ENCODE results near the gene ABI3.
"Not testable (repeated sequence)": the region's sequence is repeated elsewhere in the genome, so short reads cannot be mapped to it uniquely, and the experiment has no call there.

Gene ABI3

GRCh38 chr17:49252148-49252695, 41.7 kb downstream of the ABI3 start:
- no peak for DNase-seq (ENCODE audit: low spot score)

- DNase-seq (ENCODE audit: low spot score) = no peak
These were observed 43.6 kb downstream of the ABI3 start for GRCh38 chr17:49254066-49254465.

GRCh38 chr17:49255125-49255524, 44.6 kb downstream of the ABI3 start:
- DNase-seq (ENCODE audit: low spot score) = no peak

- DNase-seq (ENCODE audit: low spot score) = no peak
These were observed 47.9 kb downstream of the ABI3 start for GRCh38 chr17:49258394-49258793.

GRCh38 chr17:49259663-49260010, 49.1 kb downstream of the ABI3 start:
- DNase-seq (ENCODE audit: low spot score) = no peak

GRCh38 chr17:49260011-49260816, 49.7 kb downstream of the ABI3 start:
- no peak for DNase-seq (ENCODE audit: low spot score)

- DNase-seq (ENCODE audit: low spot score) = no peak
These were observed 50.3 kb downstream of the ABI3 start for GRCh38 chr17:49260817-49261291.

GRCh38 chr17:49261540-49261939, 51.0 kb downstream of the ABI3 start:
- DNase-seq (ENCODE audit: low spot score) = not testable (repeated sequence)

- DNase-seq (ENCODE audit: low spot score) = no peak
These were observed 55.7 kb downstream of the ABI3 start for GRCh38 chr17:49266233-49266632.

GRCh38 chr17:49267912-49268311, 57.4 kb downstream of the ABI3 start:
- no peak for DNase-seq (ENCODE audit: low spot score)

- no peak for DNase-seq (ENCODE audit: low spot score)
These were observed 58.8 kb downstream of the ABI3 start for GRCh38 chr17:49269356-49269755.

Measured in cerebellar cortex (tissue), 1 donor.